ENCODE data around the gene PIEZO1. TPM values are rescaled to one million over a fixed set of nuclear protein-coding genes. Genes with fewer than 3 reads are reported as not detected.
"Not testable (repeated sequence)": the region's sequence is repeated elsewhere in the genome, so short reads cannot be mapped to it uniquely, and the experiment has no call there.

The PIEZO1 gene
- polyA plus RNA-seq, 1 experiment = 47.0 TPM

DNA sequence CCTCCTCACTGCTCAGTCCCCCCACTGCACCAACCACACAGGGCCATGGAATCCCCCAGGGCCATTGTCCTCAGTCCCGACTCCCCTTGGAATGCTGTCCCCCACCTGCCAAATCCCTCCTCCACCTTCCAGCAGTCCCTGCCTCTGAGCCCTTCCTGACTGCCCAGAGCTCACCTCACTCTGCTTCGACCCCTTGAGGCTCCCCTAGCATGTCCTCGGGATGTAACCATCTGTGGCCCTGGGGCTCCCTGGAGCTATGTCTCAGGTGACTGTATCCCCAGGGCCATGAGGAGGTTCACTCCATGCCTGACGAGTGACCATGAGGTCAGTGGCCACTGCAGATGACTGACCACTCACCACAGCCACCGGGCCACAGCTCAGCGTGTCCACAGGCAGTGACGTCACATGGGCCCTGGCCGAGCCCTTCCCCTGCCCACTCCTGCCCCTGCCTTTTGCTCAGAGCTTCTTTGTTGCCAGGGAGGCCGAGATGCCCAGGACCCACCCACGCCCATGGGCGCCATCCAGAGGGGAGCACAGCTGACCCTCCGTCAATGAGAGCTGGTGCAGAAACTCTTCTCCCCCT lies 7.7 kb upstream of the PIEZO1 start:
- ChIA-PET CTCF (interaction anchor here (1.0 to 1.5 kb wide), 3 partner anchors 55 to 374 kb away, joined by 3 to 4 read pairs (median 4); no protein-coding TSS in a partner anchor), POLR2A (interaction anchor here (0.5 to 0.7 kb wide), 2 partner anchors 152 to 163 kb away, joined by 3 to 14 read pairs; no protein-coding TSS in a partner anchor)
- Histone ChIP-seq H3K4me3 (ENCODE audit: low read depth, low read length) (no peak overlapping the region), H3K27me3 (ENCODE audit: control insufficient read depth, insufficient read depth, low read length) (no peaks in the 10 kb centered on the region), H3K9me3 (ENCODE audit: control insufficient read depth, insufficient read depth, low read length) (no peaks in the 10 kb centered on the region; the same call in 1 of the 2 replicates), H3K27ac (ENCODE audit: low read depth, low read length) (no peak overlapping the region)
- no peak for DNase-seq (ENCODE audit: low read depth, low spot score)
- TF ChIP-seq, protein P1, sequence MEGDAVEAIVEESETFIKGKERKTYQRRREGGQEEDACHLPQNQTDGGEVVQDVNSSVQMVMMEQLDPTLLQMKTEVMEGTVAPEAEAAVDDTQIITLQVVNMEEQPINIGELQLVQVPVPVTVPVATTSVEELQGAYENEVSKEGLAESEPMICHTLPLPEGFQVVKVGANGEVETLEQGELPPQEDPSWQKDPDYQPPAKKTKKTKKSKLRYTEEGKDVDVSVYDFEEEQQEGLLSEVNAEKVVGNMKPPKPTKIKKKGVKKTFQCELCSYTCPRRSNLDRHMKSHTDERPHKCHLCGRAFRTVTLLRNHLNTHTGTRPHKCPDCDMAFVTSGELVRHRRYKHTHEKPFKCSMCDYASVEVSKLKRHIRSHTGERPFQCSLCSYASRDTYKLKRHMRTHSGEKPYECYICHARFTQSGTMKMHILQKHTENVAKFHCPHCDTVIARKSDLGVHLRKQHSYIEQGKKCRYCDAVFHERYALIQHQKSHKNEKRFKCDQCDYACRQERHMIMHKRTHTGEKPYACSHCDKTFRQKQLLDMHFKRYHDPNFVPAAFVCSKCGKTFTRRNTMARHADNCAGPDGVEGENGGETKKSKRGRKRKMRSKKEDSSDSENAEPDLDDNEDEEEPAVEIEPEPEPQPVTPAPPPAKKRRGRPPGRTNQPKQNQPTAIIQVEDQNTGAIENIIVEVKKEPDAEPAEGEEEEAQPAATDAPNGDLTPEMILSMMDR (IDR thresholded peaks at IDR 0.05; ENCODE audit: low read depth, low read length) = no peak

DNA sequence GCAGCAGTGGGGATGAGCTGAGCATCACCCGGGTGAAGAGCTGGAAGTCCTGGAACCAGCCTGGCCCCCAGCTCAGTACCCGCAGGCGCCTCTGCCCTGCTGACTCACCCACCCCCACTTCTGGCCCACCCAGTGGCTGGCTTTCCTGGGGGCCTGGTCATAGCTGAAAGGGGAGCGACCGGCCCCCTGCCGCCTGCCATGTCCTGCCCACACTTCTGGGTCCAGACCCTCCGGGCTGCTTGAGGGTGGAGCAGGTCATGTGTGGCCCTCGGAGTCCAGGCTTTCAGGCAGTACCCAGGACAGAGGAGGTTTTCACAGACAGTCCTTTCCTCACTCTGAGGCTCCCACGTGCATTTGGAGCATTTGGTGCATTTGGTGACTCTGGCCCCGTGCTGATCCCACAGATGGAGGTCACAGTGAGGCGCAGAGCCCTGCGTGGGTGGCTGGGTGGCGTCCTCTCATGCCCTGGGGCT lies 7.1 kb upstream of the PIEZO1 start:
- no peak overlapping the region for H3K4me3 ChIP-seq (ENCODE audit: low read depth, low read length)
- ChIA-PET POLR2A (interaction anchor here (0.5 to 0.6 kb wide), 2 partner anchors 151 to 449 kb away, joined by 3 read pairs; no protein-coding TSS in a partner anchor), CTCF (interaction anchor here (1.1 kb wide), 1 partner anchor 55 kb away, joined by 4 read pairs; no protein-coding TSS in a partner anchor)
- H3K27ac ChIP-seq (ENCODE audit: low read depth, low read length) = no peak overlapping the region
- H3K27me3 ChIP-seq (ENCODE audit: control insufficient read depth, insufficient read depth, low read length) = no peaks in the 10 kb centered on the region
- no peaks in the 10 kb centered on the region; the same call in 1 of the 2 replicates for H3K9me3 ChIP-seq (ENCODE audit: control insufficient read depth, insufficient read depth, low read length)
- TF ChIP-seq, protein P1 (IDR thresholded peaks at IDR 0.05; ENCODE audit: low read depth, low read length) = no peak
- DNase-seq (ENCODE audit: low read depth, low spot score) = no peak

DNA sequence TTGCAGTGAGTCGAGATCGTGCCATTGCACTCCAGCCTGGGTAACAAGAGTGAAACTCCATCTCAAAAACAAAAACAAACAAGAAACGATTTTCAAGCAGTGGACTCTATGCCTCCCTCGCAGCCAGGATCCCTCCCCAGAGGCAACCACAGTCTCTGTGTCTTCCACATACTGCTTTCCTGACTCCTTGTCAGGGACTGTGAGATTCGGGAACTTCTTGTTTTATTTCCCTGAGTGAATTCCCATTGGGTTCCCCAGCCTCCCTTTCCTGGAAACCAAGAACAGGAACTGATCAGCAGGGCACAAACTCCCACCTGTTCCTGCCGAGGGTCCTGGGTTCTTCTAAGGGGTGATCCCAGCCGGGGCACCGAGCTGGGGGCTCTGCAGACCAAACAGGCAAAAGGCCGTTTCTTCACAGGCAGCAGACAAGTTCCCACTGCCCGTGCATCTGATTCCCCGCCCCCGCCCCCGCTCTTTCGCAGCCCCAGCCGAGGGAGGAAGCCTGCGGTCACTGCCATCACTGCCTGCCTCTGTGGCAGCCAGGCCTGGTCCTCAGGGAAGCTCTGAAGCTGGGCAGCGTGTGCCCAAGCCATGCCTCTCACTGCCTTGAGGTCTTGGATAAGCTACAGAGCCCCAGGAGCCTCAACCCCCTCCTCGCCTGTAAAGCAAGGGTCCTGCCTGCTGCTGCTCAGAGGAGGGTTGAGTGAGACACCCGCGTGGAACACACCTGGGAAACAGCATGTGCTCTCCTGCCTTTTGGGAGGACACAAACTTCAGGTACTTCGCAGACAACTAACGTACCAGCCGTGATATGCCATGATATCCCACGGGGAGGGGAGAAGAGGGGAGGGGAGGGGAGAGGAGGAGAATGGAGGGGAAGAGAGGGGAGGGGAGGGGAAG lies 5.5 kb upstream of the PIEZO1 start:
- Histone ChIP-seq H3K27me3 (ENCODE audit: control insufficient read depth, insufficient read depth, low read length) (no peaks in the 10 kb centered on the region), H3K9me3 (ENCODE audit: control insufficient read depth, insufficient read depth, low read length) (no peaks in the 10 kb centered on the region; the same call in 1 of the 2 replicates), H3K27ac (ENCODE audit: low read depth, low read length) (no peak overlapping the region), H3K4me3 (ENCODE audit: low read depth, low read length) (no peak overlapping the region)
- no peak for DNase-seq (ENCODE audit: low read depth, low spot score)
- ChIA-PET CTCF (no interaction called here), POLR2A (no interaction called here)
- TF ChIP-seq, protein P1 (IDR thresholded peaks at IDR 0.05; ENCODE audit: low read depth, low read length) = no peak

DNA sequence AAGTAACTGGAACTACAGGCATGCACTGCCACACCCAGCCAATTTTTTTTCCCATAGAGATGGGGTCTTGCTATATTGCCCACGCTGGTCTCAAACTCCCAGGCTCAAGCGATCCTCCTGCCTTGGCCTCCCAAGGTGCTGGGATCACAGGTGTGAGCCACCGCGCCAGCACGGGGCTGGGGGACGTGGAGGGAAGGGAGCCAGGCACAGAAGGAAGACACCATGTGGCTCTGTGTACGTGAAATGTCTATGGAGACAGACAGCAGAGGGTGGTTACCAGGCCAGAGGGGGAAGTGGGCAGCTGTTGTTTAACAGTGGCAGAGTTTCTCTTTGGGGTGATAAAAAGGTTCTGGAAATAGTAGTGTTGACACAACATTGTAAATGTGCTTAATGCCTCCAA lies 4.6 kb upstream of the PIEZO1 start:
- DNase-seq (ENCODE audit: low read depth, low spot score) = no peak
- POLR2A ChIA-PET = no interaction called here
- Histone ChIP-seq H3K27ac (ENCODE audit: low read depth, low read length) (no peak overlapping the region), H3K27me3 (ENCODE audit: control insufficient read depth, insufficient read depth, low read length) (no peaks in the 10 kb centered on the region), H3K4me3 (ENCODE audit: low read depth, low read length) (no peak overlapping the region), H3K9me3 (ENCODE audit: control insufficient read depth, insufficient read depth, low read length) (no peaks in the 10 kb centered on the region; the same call in 1 of the 2 replicates)
- TF ChIP-seq, protein P1 (IDR thresholded peaks at IDR 0.05; ENCODE audit: low read depth, low read length) = no peak
- CTCF ChIA-PET = interaction anchor here (1.3 kb wide), 1 partner anchor 52 kb away, joined by 4 read pairs; no protein-coding TSS in a partner anchor

DNA sequence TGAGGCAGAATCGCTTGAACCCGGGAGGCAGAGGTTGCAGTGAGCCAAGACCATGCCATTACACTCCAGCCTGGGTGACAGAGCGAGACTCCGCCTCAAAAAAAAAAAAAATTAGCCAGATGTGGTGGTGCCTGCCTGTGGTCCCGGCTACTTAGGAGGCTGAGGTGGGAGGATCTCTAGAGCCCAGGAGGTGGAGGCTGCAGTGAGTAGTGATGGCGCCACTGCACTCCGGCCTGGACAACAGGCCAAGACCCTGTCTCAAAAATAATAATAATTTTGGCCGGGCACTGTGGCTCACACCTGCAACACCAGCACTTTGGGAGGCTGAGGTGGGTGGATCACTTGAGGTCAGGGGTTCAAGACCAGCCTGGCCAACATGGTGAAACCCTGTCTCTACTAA lies 3.7 kb upstream of the PIEZO1 start:
- H3K4me3 ChIP-seq (ENCODE audit: low read depth, low read length); DNase-seq (ENCODE audit: low read depth, low spot score); H3K27ac ChIP-seq (ENCODE audit: low read depth, low read length); H3K27me3 ChIP-seq (ENCODE audit: control insufficient read depth, insufficient read depth, low read length); POLR2A ChIA-PET; H3K9me3 ChIP-seq (ENCODE audit: control insufficient read depth, insufficient read depth, low read length): not testable (repeated sequence)
- CTCF ChIA-PET = interaction anchor here (1.3 kb wide), 1 partner anchor 51 kb away, joined by 4 read pairs; no protein-coding TSS in a partner anchor
